ENCODE results near the gene BGN.

- TF ChIP-seq, protein P1, sequence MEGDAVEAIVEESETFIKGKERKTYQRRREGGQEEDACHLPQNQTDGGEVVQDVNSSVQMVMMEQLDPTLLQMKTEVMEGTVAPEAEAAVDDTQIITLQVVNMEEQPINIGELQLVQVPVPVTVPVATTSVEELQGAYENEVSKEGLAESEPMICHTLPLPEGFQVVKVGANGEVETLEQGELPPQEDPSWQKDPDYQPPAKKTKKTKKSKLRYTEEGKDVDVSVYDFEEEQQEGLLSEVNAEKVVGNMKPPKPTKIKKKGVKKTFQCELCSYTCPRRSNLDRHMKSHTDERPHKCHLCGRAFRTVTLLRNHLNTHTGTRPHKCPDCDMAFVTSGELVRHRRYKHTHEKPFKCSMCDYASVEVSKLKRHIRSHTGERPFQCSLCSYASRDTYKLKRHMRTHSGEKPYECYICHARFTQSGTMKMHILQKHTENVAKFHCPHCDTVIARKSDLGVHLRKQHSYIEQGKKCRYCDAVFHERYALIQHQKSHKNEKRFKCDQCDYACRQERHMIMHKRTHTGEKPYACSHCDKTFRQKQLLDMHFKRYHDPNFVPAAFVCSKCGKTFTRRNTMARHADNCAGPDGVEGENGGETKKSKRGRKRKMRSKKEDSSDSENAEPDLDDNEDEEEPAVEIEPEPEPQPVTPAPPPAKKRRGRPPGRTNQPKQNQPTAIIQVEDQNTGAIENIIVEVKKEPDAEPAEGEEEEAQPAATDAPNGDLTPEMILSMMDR (conservative IDR thresholded peaks at IDR 0.05; ENCODE audit: low read depth, low read length) = no peak
- TF ChIP-seq EZH2 (IDR thresholded peaks at IDR 0.05; ENCODE audit: low read length, unreplicated experiment) (no peak), EZH2phosphoT487 (IDR thresholded peaks at IDR 0.05; ENCODE audit: borderline replicate concordance, low read length) (no peak)
Measured at GRCh38 chrX:153525451-153525850, 30.7 kb downstream of the BGN start.
